Gastroesophageal sphincter (tissue), 4 donors: ENCODE data around the gene CCNK. TPM values are rescaled to one million over a fixed set of nuclear protein-coding genes. Genes with fewer than 3 reads are reported as not detected.

Experiments
- ATAC-seq: fragments of 150-250 bp; one replicate; pipeline ENCODE4 v1.9.1; 2016; ENCODE audit warnings: mild to moderate bottlenecking, moderate library complexity
- H3K27ac ChIP-seq, 4 donors: fragments of 200-600 bp; sonication (generic) in 3 of 4; 1 replicate in 3 of 4; 2 replicates in 1 of 4; pipeline ENCODE4 v1.5.1; 2016 to 2019
- H3K27me3 ChIP-seq: fragments of 200-600 bp; sonication (generic); one replicate; pipeline ENCODE4 v1.5.1; 2019
- H3K36me3 ChIP-seq, 2 donors: fragments of 200-600 bp; sonication (generic); one replicate each; pipeline ENCODE4 v1.5.1; 2019; ENCODE audit warnings: control low read depth in 1 of 2
- H3K4me1 ChIP-seq, 3 donors: fragments of 200-600 bp; sonication (generic); 1 replicate in 2 of 3; 2 replicates in 1 of 3; pipeline ENCODE4 v1.5.1; 2016 to 2019; ENCODE audit warnings: control low read depth in 2 of 3
- H3K4me3 ChIP-seq, 2 donors: fragments of 200-600 bp; sonication (generic); one replicate each; pipeline ENCODE4 v1.5.1; 2019; ENCODE audit warnings: mild to moderate bottlenecking in 1 of 2, moderate library complexity in 1 of 2
- H3K9me3 ChIP-seq, 3 donors: fragments of 200-600 bp; sonication (generic); one replicate each; pipeline ENCODE4 v1.5.1; 2017 to 2019; ENCODE audit warnings: control low read depth in 2 of 3
- CTCF ChIP-seq, 4 experiments: fragments of 200-600 bp in 2 of 4; fragments of 450-650 bp in 2 of 4; sonication (generic) in 1 of 4; IDR thresholded peaks; one replicate each; pipeline ENCODE4 v1.5.1; 2017 to 2019; ENCODE audit warnings: antibody characterized with exemption in 4 of 4, mild to moderate bottlenecking in 2 of 4, moderate library complexity in 2 of 4
- EP300 ChIP-seq: sonication (generic); formaldehyde crosslinking; IDR thresholded peaks from one replicate; pipeline ENCODE4 v1.6.1; 2017; ENCODE audit warnings: antibody characterized with exemption, mild to moderate bottlenecking
- POLR2A ChIP-seq, 2 donors: fragments of 450-650 bp; IDR thresholded peaks; one replicate each; pipeline ENCODE4 v1.6.1; 2017; ENCODE audit warnings: antibody characterized with exemption in 2 of 2, mild to moderate bottlenecking in 2 of 2, moderate library complexity in 1 of 2
- POLR2AphosphoS5 ChIP-seq: sonication (generic); formaldehyde crosslinking; IDR thresholded peaks from one replicate; pipeline ENCODE4 v1.6.1; 2017; ENCODE audit warnings: antibody characterized with exemption
- WGBS, 2 donors: methylation state at CpG; one replicate each; pipeline ENCODE4 v1.1.5; 2018; ENCODE audit warnings: low coverage in 1 of 2; 5-methylcytosine and 5-hydroxymethylcytosine counted together
- total RNA-seq, 4 donors: library from RNA; depleted of rRNA; stranded (reverse); fragments of >200 nt; gene quantifications; one replicate each; pipeline ENCODE4 v1.1.0, GENCODE V29; 2016

Gene CCNK
- total RNA-seq, 4 donors from 2014 or later: 17.1 to 26.8 (median 20.7) TPM

DNA sequence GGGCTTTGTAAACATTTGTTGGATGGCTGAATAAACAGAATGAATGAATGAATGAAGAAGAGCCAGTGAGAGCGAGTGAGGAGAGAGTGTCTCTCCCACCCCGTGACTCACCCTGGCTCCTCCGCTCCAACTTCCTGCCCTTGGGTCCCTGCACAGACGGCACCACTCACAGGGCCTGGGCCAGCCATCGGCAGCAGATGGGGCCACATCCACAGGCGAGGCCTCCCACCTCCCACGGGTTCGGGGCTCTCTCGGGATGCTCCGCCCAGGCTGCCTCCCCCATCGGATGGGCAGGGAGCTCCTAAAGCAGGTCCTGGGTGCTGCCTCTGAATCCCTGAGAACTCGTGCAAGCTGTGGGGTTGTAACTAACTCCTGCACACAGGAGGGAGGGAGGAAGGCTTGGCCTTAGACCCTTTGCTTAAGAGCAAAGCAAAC, 41.3 kb downstream of the CCNK start:
- WGBS, 2 donors: 23% methylated on average over 4 of the region's 12 CpGs; no CpG with 5 or more reads in 1 of the 2 donors
- H3K4me3 ChIP-seq: no peak overlapping the region
- no peaks in the 10 kb centered on the region for H3K27me3 ChIP-seq
- peaks cover 0 to 6% of the 10 kb centered on the region in 2 donors for H3K36me3 ChIP-seq
- no peaks in the 10 kb centered on the region for H3K9me3 ChIP-seq
- peak; percentile 47 for ATAC-seq
- H3K4me1 ChIP-seq: peaks cover 3 to 76% (median 44%) of the 10 kb centered on the region in 3 donors
- H3K27ac ChIP-seq: peak overlapping the region in 3 of 4 donors; percentile 76 to 86 (median 79)
- TF ChIP-seq CTCF (IDR thresholded peaks at IDR 0.05) (peak in 1 of 4 experiments; percentile 10), EP300 (no peak)

DNA sequence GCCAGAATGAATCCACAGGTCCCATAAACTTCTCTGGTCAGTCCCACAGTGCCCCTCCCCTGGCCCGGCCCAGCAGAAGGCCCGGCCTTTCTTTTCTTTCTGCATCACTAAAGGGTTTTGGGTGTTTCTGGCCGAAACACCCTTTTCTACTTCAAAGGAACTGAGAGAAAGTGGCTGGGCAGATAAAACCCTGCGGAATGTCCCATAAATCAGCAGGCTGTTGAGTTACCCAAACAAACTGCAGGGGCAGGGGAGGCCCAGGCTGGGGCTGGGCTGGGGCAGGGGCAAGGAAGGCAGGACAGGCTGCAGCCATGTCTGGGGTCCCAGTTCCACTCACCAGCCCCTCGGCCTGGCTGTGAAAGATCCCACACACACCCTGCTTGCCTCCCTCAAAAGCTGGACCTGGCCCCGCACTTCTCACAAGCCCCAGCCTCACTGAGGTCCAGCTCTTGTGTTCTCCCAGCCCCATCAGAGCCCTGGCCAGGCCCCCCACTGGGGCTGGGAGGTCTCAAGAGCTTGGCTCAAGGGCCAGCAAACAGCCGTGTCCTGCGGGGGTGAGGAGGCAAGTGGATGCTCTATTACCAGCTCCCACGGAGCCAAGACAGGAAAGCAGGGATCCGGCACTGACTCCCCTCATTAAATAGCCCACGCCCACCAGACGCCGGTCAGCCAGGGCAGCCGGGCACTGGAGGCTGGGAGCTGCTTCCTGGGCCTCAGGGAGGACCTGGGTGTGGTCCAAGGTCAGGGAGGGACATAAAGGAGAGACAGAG, 41.9 kb downstream of the CCNK start:
- peak overlapping the region; percentile 22 to 86 (median 78) for H3K27ac ChIP-seq
- ATAC-seq: no peak
- TF ChIP-seq POLR2A (IDR thresholded peaks at IDR 0.05): no peak
- TF ChIP-seq EP300: no peak
- no peak for TF ChIP-seq POLR2AphosphoS5
- TF ChIP-seq CTCF (IDR thresholded peaks at IDR 0.05): no peak

GRCh38 chr14:99523704-99524055, 42.5 kb downstream of the CCNK start:
- Histone ChIP-seq H3K27me3 (no peaks in the 10 kb centered on the region), H3K9me3 (no peaks in the 10 kb centered on the region), H3K4me3 (no peak overlapping the region), H3K36me3 (peaks cover 0 to 6% of the 10 kb centered on the region in 2 donors), H3K4me1 (peaks cover 3 to 64% (median 36%) of the 10 kb centered on the region in 3 donors), H3K27ac (peak overlapping the region; percentile 22 to 86 (median 78))
- TF ChIP-seq POLR2A (IDR thresholded peaks at IDR 0.05): no peak
- no peak for TF ChIP-seq EP300
- no peak for TF ChIP-seq POLR2AphosphoS5
- no peak for TF ChIP-seq CTCF (IDR thresholded peaks at IDR 0.05)
- ATAC-seq: no peak
- no CpG with 5 or more reads among the region's 5 CpGs for WGBS, 2 donors

More for the DNA sequence above, 41.9 kb downstream of the CCNK start:
- peaks cover 0 to 6% of the 10 kb centered on the region in 2 donors for H3K36me3 ChIP-seq
- H3K9me3 ChIP-seq: no peaks in the 10 kb centered on the region
- WGBS, 2 donors: 3 to 50% methylated on average over 2 to 7 of the region's 14 CpGs
- peaks cover 3 to 69% (median 42%) of the 10 kb centered on the region in 3 donors for H3K4me1 ChIP-seq
- no peaks in the 10 kb centered on the region for H3K27me3 ChIP-seq
- no peak overlapping the region for H3K4me3 ChIP-seq

DNA sequence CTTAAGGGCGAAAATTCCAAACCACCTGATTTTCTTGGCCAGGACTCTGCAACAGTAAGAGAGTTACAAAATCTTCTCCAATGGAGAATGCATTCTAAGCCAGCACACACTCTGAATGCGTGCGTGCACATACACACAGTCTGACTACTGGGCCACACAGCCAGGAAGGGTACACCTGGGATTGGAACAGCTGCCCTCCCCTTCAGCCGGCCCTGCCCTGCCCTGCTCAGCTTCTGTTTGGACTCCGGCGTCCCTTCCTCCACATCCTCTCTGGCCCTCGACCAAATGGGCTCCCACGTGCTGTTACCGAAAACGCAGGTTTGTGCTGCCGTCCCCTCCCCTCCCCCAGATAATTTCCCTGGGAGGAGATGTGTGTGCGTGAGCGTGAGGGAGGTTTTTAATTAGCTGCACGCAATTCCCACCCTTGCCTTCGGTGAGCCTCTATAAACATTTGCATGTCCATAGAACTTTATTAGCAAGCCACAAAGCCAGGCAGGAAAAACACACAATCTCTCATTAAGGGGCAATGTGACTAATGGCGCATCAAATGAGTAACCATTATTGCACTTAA, 43.0 kb downstream of the CCNK start:
- H3K27ac ChIP-seq: peak overlapping the region; percentile 4 to 86 (median 78)
- H3K4me1 ChIP-seq: peaks cover 3 to 62% (median 35%) of the 10 kb centered on the region in 3 donors
- peak; percentile 60 for ATAC-seq

GRCh38 chr14:99524804-99525698, 43.8 kb downstream of the CCNK start:
- ATAC-seq: no peak
- Histone ChIP-seq H3K36me3 (peaks cover 0 to 6% of the 10 kb centered on the region in 2 donors), H3K27me3 (no peaks in the 10 kb centered on the region), H3K4me1 (peaks cover 3 to 66% (median 35%) of the 10 kb centered on the region in 3 donors), H3K9me3 (no peaks in the 10 kb centered on the region), H3K4me3 (no peak overlapping the region), H3K27ac (peak overlapping the region; percentile 3 to 86 (median 78))
- TF ChIP-seq POLR2AphosphoS5 (no peak), CTCF (IDR thresholded peaks at IDR 0.05) (peak in 1 of 4 experiments; percentile 61), POLR2A (IDR thresholded peaks at IDR 0.05) (no peak), EP300 (no peak)
- WGBS, 2 donors: 55% methylated on average over 2 of the region's 17 CpGs; no CpG with 5 or more reads in 1 of the 2 donors

More for the DNA sequence above, 43.0 kb downstream of the CCNK start:
- 12 to 17% methylated on average over 3 to 8 of the region's 16 CpGs for WGBS, 2 donors
- no peaks in the 10 kb centered on the region for H3K27me3 ChIP-seq
- peak; percentile 40 for TF ChIP-seq POLR2AphosphoS5
- no peak for TF ChIP-seq POLR2A (IDR thresholded peaks at IDR 0.05)
- peaks cover 0 to 6% of the 10 kb centered on the region in 2 donors for H3K36me3 ChIP-seq
- no peak overlapping the region for H3K4me3 ChIP-seq
- H3K9me3 ChIP-seq: no peaks in the 10 kb centered on the region
